GM18867 (cell line): ENCODE measurements around the gene ZNF487.
A peak's percentile ranks its signal among the peaks of the same experiment; 100 is the strongest.
"Not testable (repeated sequence)": the region's sequence is repeated elsewhere in the genome, so short reads cannot be mapped to it uniquely, and the experiment has no call there.

ENCODE experiments used
- ATAC-seq: cut with Tn5 transposase; IDR thresholded peaks from one replicate; pipeline ENCODE4 v1.9.1; 2021; ENCODE audit warnings: mild to moderate bottlenecking, moderate library complexity; ENCODE audit not compliant: unreplicated experiment

The ZNF487 gene

DNA sequence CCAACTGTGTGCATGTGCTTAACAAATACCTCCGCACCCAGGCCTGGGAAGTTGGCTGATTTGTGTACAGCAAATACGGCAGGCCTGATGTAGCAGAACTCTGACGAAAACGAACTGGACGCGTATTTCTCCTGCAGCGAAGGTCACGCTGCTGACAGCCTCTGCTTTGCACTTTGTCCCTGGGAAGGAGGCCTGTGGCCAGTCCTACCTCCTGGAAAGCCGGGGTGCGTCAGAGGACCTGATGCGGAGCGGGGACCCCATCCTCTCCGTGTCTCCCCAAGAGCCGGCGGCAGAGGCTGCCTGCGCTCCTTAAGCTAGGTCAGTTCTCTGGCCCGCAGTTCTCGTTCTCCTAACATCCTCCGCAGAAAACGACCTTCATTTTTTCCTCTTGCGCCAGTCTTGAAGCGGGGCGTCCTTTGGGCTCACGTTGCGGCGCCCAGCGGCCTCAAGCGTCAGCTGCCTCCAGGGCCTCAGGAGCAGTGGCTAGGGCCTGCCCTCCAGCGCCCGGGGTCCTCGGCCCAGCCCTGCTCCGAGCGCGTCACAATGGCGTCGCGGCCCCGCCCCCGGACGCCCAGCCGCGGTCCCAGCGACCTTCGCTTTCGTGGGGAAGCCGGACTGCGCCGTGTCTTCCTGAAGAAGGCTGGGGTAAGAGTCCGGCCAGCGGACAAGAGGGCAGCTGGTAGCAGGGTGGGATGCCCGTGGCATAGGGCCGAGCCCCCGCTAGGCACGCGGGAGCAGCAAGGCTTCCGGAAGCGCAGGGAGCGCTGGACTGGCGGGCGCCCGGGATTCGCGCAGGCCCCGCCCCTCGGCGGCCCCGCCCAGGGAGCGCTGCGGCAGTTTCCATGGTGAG, at the start of gene ZNF487:
TSS of gene ZNF487 (plus strand) at position 821 of the 850 bp plus-strand sequence. CDS start 38,703 bp downstream, outside the sequence.
- ATAC-seq, result peak; percentile 94

GRCh38 chr10:43387678-43388032, 49.3 kb upstream of the ZNF487 start:
- no peak for ATAC-seq

DNA sequence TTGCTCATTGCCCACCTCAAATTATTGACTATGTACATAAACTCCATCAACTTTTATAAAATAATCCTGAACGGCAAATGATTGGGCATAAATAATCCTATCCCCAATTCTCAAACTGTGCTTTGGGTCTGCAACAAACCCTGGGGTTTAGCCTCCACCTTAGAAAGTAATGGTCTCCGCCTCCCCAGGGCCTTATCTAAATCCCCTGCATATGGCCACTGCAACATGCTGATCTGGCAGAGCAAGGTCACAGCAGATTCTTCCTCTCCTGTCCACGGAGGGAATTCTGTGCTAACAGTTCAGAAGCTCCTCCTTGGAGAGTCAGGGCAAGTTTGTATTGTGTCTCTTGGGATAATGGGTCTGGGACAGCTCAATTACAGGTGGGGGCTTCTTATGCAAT, 47.0 kb upstream of the ZNF487 start:
- no peak for ATAC-seq

- ATAC-seq, result no peak
These were observed 46.6 kb upstream of the ZNF487 start for GRCh38 chr10:43390333-43390732.

DNA sequence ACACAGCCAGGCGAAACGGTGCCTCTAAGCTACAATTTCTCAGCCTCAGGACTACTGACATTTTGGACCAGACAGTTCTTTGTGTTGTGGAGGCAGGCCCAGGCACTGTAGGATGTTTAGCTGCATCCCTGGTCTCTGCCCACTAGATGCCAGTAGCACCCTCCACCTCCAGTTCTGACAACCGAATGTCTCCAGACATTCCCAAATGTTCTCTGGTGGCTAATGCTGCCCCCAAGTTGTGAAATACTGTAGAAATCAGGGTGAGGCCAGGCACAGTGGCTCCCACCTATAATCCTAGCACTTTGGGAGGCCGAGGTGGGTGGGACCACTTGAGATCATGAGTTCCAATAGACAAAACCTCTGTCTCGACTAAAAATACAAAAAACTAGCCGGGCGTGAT, 46.2 kb upstream of the ZNF487 start:
- no peak for ATAC-seq

DNA sequence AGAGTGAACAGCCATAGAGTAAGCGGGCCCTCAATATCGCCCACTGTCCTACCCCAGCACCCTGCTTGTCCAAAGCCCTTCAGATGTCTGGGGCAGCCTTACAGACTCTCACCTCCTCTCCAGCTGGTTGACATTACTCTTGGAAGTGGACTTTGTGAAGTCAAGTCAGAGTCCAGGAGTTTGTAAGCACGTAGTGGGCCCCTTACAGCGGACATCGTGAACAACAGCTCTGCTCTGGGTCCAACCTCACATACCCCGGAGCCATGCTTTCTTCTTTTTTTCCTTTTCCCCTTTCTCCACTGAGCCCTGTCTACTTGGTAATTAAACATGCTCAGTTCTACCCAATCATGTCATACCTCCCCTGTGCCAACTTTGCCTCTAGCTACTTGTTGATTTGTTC, 45.4 kb upstream of the ZNF487 start:
- ATAC-seq, result no peak

GRCh38 chr10:43392748-43393147, 44.2 kb upstream of the ZNF487 start:
- ATAC-seq, result no peak

DNA sequence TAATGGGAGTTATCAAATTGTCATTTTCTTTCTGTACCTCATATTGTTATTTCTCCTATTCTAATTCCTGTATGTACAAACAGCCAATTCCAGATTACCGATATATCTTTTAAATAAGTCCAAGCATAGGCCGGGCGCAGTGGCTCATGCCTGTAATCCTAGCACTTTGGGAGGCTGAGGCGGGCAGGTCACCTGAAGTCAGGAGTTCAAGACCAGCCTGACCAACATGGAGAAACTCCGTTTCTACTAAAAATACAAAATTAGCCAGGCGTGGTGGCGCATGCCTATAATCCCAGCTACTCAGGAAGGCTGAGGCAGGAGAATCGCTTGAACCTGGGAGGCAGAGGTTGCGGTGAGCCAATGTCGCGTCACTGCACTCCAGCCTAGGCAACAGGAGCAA, 43.7 kb upstream of the ZNF487 start:
- ATAC-seq, result not testable (repeated sequence)

- no peak for ATAC-seq
These were observed 43.1 kb upstream of the ZNF487 start for GRCh38 chr10:43393606-43394360.

GRCh38 chr10:43394868-43395267, 42.0 kb upstream of the ZNF487 start:
- ATAC-seq, result no peak

- ATAC-seq, result no peak
These were observed 41.3 kb upstream of the ZNF487 start for GRCh38 chr10:43395571-43396060.

DNA sequence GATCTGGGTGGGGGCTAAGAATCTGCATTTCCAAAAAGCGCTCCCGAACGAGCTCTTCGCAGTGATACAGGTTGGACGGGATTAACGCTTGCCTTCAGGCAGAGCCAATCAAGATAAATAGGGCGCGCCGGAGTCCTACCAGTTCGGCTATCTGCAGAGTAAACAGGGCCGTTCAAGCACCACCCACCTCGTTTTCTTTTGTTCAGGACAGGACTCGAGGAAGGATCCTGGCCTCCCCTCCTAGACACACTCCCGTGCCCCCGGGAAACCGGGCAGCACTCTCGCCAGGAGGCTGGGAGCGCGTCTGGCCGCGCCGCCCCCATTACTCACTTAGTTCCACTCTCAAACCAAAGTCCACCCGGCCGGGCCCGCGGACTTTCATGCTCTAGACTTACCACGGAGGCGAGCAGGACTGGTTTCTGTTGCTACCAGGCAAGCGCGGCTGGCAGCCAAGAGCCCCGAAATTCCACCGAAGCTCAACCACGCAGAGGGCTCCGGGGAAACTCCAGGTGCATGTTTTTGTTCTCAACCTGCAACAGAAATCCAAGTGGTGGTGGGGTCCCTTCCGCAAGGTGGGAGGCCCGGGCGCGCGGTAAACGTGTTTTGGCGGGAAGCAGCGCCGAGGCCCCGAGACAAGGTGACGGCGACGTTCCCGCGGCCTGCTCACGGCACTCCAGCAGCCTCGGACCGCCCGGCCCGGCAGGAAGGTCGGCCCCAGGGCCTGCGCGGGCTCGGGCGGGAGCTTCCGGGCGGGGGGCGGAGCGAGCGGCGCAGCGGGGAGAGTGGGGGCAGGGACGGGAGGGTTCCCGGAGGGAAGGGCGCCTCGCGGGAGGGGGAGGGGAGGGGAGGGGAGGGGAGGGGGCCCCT, 40.6 kb upstream of the ZNF487 start:
- ATAC-seq, result peak; percentile 55

DNA sequence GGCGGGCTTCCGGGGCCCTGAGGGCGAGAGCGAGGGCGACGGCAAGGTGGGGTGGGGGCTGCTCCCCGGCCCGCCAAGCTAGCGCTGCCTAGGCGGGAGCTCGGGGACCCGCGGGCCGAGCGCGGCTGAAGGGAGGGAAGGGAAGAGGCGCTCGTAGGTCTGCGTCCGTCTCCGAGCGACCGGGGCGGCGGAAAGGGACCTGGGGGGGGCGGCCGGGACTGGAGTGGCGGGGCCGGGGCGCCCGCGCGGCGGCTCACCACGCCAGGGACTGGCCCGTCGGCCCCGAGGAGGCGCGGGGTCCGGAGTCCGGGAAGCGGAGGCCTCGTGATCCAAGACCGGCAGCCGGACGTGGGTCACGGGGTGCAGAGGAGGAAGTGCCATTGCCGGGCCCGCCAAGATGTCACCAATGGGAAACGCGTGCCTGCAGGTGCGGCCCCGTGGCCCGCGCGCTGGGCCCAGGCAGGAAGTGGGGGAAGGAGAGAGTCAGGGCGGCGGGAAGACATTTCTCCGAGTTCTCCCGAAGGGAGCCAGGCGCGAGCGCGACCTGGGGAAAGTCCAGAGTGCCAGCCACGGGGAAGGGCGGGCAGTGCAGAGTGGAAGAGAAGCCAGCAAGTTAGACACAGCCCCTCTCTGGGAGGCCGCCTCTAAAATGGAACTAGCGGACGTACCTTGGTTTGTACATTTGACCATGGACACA, 39.8 kb upstream of the ZNF487 start:
- ATAC-seq, result peak; percentile 85

DNA sequence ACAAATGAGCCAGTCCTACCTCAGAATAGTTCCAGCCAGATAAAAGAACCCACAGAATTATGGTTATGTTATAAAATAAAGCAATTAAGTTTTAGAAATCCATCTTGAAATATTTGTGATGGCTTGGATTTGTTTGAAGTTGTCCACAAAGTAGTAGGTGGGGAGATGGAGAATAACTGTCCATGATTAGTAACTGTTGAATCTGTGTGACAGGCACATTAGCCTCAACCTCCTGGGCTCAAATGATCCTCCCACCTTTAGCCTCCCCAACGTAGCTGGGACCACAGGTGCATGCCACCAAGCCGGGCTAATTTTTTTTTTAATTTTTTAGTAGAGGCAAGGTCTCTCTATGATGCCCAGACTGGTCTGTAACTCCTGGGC, 38.0 kb upstream of the ZNF487 start:
- no peak for ATAC-seq

GRCh38 chr10:43399320-43400310, 37.3 kb upstream of the ZNF487 start:
- no peak for ATAC-seq

- ATAC-seq, result no peak
These were observed 35.3 kb upstream of the ZNF487 start for GRCh38 chr10:43401627-43402026.

DNA sequence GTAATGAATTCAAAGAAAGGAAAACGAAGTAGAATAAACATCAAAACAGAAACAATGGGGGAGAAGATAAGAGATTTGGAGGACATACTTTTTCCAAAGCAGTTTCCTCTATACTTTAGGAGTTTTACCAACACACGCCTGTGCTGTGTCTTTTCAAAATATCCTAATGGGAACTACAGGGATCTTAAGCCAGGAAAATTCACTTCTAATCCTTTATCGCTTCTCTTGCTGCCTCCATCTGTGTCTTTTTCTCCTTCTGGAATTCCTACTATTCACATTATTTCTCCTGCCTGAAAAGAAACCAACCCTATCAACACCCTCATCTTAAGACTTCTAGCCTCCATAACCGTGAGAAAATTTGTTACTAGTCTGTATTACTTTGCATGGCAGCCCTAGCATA, 34.7 kb upstream of the ZNF487 start:
- ATAC-seq, result no peak

- no peak for ATAC-seq
These were observed 33.9 kb upstream of the ZNF487 start for GRCh38 chr10:43402880-43403452.
